Sigmoid colon (tissue), 7 donors: ENCODE data around the gene ZCCHC24. TPM values are rescaled to one million over a fixed set of nuclear protein-coding genes. Genes with fewer than 3 reads are reported as not detected.

Source experiments
- DNase-seq: peaks from one replicate; pipeline ENCODE4 v3.0.0-alpha.2; 2019
- H3K27ac ChIP-seq, 4 donors: fragments of 200-600 bp; sonication (generic); one replicate each; pipeline ENCODE4 v1.5.1; 2016 to 2019; ENCODE audit warnings: mild to moderate bottlenecking in 1 of 4
- H3K27me3 ChIP-seq, 3 donors: fragments of 200-600 bp; sonication (generic); one replicate each; pipeline ENCODE4 v1.5.1; 2019; ENCODE audit warnings: mild to moderate bottlenecking in 1 of 3
- H3K36me3 ChIP-seq, 4 donors: fragments of 200-600 bp; sonication (generic); one replicate each; pipeline ENCODE4 v1.5.1; 2016 to 2019
- H3K4me1 ChIP-seq, 4 donors: fragments of 200-600 bp; sonication (generic); one replicate each; pipeline ENCODE4 v1.5.1; 2017 to 2019
- H3K4me3 ChIP-seq, 4 donors: fragments of 200-600 bp; sonication (generic); one replicate each; pipeline ENCODE4 v1.5.1; 2017 to 2019; ENCODE audit warnings: mild to moderate bottlenecking in 2 of 4, moderate library complexity in 1 of 4
- H3K9me3 ChIP-seq, 4 donors: fragments of 200-600 bp in 3 of 4; sonication (generic) in 3 of 4; one replicate each; pipeline versions ENCODE4 v1.5.1 to v1.6.1; 2013 to 2019
- CTCF ChIP-seq, 4 experiments: fragments of 450-650 bp in 3 of 4; fragments of 200-600 bp in 1 of 4; IDR thresholded peaks; one replicate each; pipeline ENCODE4 v1.5.1; 2016 to 2019; ENCODE audit warnings: antibody characterized with exemption in 4 of 4, mild to moderate bottlenecking in 3 of 4, moderate library complexity in 2 of 4
- EP300 ChIP-seq, 4 donors: sonication (generic); formaldehyde crosslinking; IDR thresholded peaks; one replicate each; pipeline ENCODE4 v1.6.1; 2017; ENCODE audit warnings: antibody characterized with exemption in 4 of 4
- POLR2A ChIP-seq, 2 donors: fragments of 450-650 bp; IDR thresholded peaks; one replicate each; pipeline ENCODE4 v1.6.1; 2016; ENCODE audit warnings: antibody characterized with exemption in 2 of 2, mild to moderate bottlenecking in 2 of 2, moderate library complexity in 2 of 2
- POLR2AphosphoS5 ChIP-seq, 4 donors: sonication (generic); formaldehyde crosslinking; IDR thresholded peaks; one replicate each; pipeline ENCODE4 v1.6.1; 2017; ENCODE audit warnings: antibody characterized with exemption in 4 of 4
- WGBS, 2 donors: extraction: QIAGEN DNeasy Blood & Tissue Kit; methylation state at CpG; one replicate each; pipeline ENCODE4 v1.1.7; 2013; 5-methylcytosine and 5-hydroxymethylcytosine counted together
- intact Hi-C: fragments of 100-400 bp; cut with DNase I; formaldehyde crosslinking; loops from one replicate; pipeline ENCODE4 v1.15.1; 2023
- polyA plus RNA-seq, 3 donors: library from polyadenylated mRNA; stranded (reverse); fragments of 200-250 nt; gene quantifications; one replicate each; pipeline ENCODE4 v1.2.3, GENCODE V29; 2013
- total RNA-seq, 4 donors: library from RNA; depleted of rRNA; stranded (reverse); fragments of >200 nt; gene quantifications; one replicate each; pipeline ENCODE4 v1.1.0, GENCODE V29; 2016
- donor health status: healthy with polysubstance abuse.
- donor health status: Bipolar disorder and iron deficiency.
- donor health status: healthy.

The ZCCHC24 gene
- total and polyA plus RNA-seq, 7 donors = 7.6 to 141 (median 82.6) TPM

- Histone ChIP-seq H3K9me3 (no peaks in the 10 kb centered on the region), H3K36me3 (peaks cover 0 to 48% (median 8%) of the 10 kb centered on the region in 4 donors), H3K27ac (peak overlapping the region in 3 of 4 donors; percentile 98 to 100 (median 99)), H3K27me3 (no peaks in the 10 kb centered on the region), H3K4me3 (no peak overlapping the region), H3K4me1 (peaks cover 0 to 75% (median 72%) of the 10 kb centered on the region in 4 donors)
- DNase-seq = peak; percentile 46
- WGBS, 2 donors = 63 to 64% methylated on average over 2 of the region's 2 CpGs
- TF ChIP-seq CTCF (IDR thresholded peaks at IDR 0.05) (no peak), POLR2A (IDR thresholded peaks at IDR 0.05) (no peak), POLR2AphosphoS5 (IDR thresholded peaks at IDR 0.05) (no peak), EP300 (IDR thresholded peaks at IDR 0.05) (no peak)
- intact Hi-C loops = no loop called here
Measured at GRCh38 chr10:79430936-79431335, 14.5 kb downstream of the ZCCHC24 start.

- Histone ChIP-seq H3K27ac (peak overlapping the region in 3 of 4 donors; percentile 98 to 100 (median 99)), H3K36me3 (peaks cover 0 to 53% (median 8%) of the 10 kb centered on the region in 4 donors), H3K4me3 (no peak overlapping the region), H3K27me3 (no peaks in the 10 kb centered on the region), H3K4me1 (peaks cover 0 to 72% (median 70%) of the 10 kb centered on the region in 4 donors), H3K9me3 (no peaks in the 10 kb centered on the region)
- peak; percentile 67 for DNase-seq
- intact Hi-C loops = no loop called here
- TF ChIP-seq POLR2A (IDR thresholded peaks at IDR 0.05) = no peak
- no peak for TF ChIP-seq EP300 (IDR thresholded peaks at IDR 0.05)
- TF ChIP-seq CTCF (IDR thresholded peaks at IDR 0.05) = no peak
- TF ChIP-seq POLR2AphosphoS5 (IDR thresholded peaks at IDR 0.05) = no peak
- 66 to 73% methylated on average over 6 of the region's 6 CpGs for WGBS, 2 donors
Measured at GRCh38 chr10:79430325-79430905, 15.0 kb downstream of the ZCCHC24 start.

GRCh38 chr10:79429751-79430150, 15.7 kb downstream of the ZCCHC24 start:
- TF ChIP-seq CTCF (IDR thresholded peaks at IDR 0.05) = no peak
- 89 to 90% methylated on average over 4 of the region's 4 CpGs for WGBS, 2 donors
- Histone ChIP-seq H3K27ac (peak overlapping the region in 3 of 4 donors; percentile 98 to 100 (median 99)), H3K27me3 (no peaks in the 10 kb centered on the region), H3K4me3 (no peak overlapping the region), H3K4me1 (peaks cover 0 to 72% (median 67%) of the 10 kb centered on the region in 4 donors), H3K36me3 (peaks cover 0 to 60% (median 8%) of the 10 kb centered on the region in 4 donors), H3K9me3 (no peaks in the 10 kb centered on the region)
- intact Hi-C loops = no loop called here
- peak; percentile 60 for DNase-seq

GRCh38 chr10:79427965-79428364, 17.5 kb downstream of the ZCCHC24 start:
- Histone ChIP-seq H3K27ac (peak overlapping the region in 2 of 4 donors; percentile 2 to 98), H3K36me3 (peaks cover 0 to 62% (median 8%) of the 10 kb centered on the region in 4 donors), H3K4me3 (no peak overlapping the region)

More at GRCh38 chr10:79427965-79428364, 17.5 kb downstream of the ZCCHC24 start:
- Histone ChIP-seq H3K4me1 (peaks cover 0 to 70% (median 57%) of the 10 kb centered on the region in 4 donors), H3K27me3 (no peaks in the 10 kb centered on the region), H3K9me3 (no peaks in the 10 kb centered on the region)
- intact Hi-C loops = no loop called here
- DNase-seq = no peak
- WGBS, 2 donors = 94 to 96% methylated on average over 3 of the region's 3 CpGs
- TF ChIP-seq EP300 (IDR thresholded peaks at IDR 0.05) (no peak), POLR2AphosphoS5 (IDR thresholded peaks at IDR 0.05) (no peak), CTCF (IDR thresholded peaks at IDR 0.05) (no peak), POLR2A (IDR thresholded peaks at IDR 0.05) (no peak)
